ENCODE measurements around the gene STOML1. TPM values are rescaled to one million over a fixed set of nuclear protein-coding genes. Genes with fewer than 3 reads are reported as not detected.

The STOML1 gene
- polyA plus RNA-seq, 1 donor from 2014 or later: 49.5 TPM

DNA sequence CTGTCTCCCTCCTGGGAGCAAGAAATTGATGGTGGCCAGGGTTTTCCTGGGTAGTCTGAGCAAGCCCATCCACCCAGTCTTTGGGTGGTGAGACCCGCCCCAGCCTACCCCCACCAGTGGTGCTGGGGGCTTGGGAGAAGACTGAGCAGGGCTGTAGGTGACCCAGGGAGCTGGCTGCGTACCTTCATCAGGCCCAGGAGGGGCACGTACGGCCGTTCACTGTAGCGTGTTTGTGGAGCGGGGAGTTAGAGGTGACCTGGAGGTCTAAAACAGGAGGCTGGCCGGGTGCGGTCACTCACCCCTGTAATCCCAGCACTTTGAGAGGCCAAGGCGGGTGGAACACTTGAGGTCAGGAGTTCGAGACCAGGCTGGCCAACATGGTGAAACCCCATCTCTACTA lies 54.4 kb downstream of the STOML1 start:
- no peak overlapping the region for H3K9ac ChIP-seq (ENCODE audit: low read length)
- H3K36me3 ChIP-seq (ENCODE audit: insufficient read depth, low read length): no peaks in the 10 kb centered on the region
- no peaks in the 10 kb centered on the region for H4K20me1 ChIP-seq (ENCODE audit: insufficient read depth)
- no peak overlapping the region for H3K4me2 ChIP-seq (ENCODE audit: low read length)
- TF ChIP-seq, protein P1, sequence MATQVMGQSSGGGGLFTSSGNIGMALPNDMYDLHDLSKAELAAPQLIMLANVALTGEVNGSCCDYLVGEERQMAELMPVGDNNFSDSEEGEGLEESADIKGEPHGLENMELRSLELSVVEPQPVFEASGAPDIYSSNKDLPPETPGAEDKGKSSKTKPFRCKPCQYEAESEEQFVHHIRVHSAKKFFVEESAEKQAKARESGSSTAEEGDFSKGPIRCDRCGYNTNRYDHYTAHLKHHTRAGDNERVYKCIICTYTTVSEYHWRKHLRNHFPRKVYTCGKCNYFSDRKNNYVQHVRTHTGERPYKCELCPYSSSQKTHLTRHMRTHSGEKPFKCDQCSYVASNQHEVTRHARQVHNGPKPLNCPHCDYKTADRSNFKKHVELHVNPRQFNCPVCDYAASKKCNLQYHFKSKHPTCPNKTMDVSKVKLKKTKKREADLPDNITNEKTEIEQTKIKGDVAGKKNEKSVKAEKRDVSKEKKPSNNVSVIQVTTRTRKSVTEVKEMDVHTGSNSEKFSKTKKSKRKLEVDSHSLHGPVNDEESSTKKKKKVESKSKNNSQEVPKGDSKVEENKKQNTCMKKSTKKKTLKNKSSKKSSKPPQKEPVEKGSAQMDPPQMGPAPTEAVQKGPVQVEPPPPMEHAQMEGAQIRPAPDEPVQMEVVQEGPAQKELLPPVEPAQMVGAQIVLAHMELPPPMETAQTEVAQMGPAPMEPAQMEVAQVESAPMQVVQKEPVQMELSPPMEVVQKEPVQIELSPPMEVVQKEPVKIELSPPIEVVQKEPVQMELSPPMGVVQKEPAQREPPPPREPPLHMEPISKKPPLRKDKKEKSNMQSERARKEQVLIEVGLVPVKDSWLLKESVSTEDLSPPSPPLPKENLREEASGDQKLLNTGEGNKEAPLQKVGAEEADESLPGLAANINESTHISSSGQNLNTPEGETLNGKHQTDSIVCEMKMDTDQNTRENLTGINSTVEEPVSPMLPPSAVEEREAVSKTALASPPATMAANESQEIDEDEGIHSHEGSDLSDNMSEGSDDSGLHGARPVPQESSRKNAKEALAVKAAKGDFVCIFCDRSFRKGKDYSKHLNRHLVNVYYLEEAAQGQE (IDR thresholded peaks at IDR 0.05; ENCODE audit: borderline replicate concordance): no peak
- no peak for TF ChIP-seq POLR2AphosphoS5 (IDR thresholded peaks at IDR 0.05)
- no peak for TF ChIP-seq EZH2 (IDR thresholded peaks at IDR 0.05; ENCODE audit: borderline replicate concordance, insufficient read depth, low read length, poor library complexity, severe bottlenecking)
- no peak for TF ChIP-seq EP300 (conservative IDR thresholded peaks at IDR 0.05; ENCODE audit: poor library complexity, severe bottlenecking)
- TF ChIP-seq MXI1 (conservative IDR thresholded peaks at IDR 0.05; ENCODE audit: poor library complexity, severe bottlenecking): no peak
- TF ChIP-seq, protein P2, sequence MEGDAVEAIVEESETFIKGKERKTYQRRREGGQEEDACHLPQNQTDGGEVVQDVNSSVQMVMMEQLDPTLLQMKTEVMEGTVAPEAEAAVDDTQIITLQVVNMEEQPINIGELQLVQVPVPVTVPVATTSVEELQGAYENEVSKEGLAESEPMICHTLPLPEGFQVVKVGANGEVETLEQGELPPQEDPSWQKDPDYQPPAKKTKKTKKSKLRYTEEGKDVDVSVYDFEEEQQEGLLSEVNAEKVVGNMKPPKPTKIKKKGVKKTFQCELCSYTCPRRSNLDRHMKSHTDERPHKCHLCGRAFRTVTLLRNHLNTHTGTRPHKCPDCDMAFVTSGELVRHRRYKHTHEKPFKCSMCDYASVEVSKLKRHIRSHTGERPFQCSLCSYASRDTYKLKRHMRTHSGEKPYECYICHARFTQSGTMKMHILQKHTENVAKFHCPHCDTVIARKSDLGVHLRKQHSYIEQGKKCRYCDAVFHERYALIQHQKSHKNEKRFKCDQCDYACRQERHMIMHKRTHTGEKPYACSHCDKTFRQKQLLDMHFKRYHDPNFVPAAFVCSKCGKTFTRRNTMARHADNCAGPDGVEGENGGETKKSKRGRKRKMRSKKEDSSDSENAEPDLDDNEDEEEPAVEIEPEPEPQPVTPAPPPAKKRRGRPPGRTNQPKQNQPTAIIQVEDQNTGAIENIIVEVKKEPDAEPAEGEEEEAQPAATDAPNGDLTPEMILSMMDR (IDR thresholded peaks at IDR 0.05; ENCODE audit: poor library complexity, severe bottlenecking): no peak
- TF ChIP-seq RAD21 (conservative IDR thresholded peaks at IDR 0.05): no peak
- TF ChIP-seq TAF1 (IDR thresholded peaks at IDR 0.05; ENCODE audit: low read depth): no peak
- no peak for TF ChIP-seq SMC3 (conservative IDR thresholded peaks at IDR 0.05; ENCODE audit: poor library complexity)
- no peak overlapping the region for H3K4me3 ChIP-seq (ENCODE audit: low read length)
- no peaks in the 10 kb centered on the region for H3K9me3 ChIP-seq (ENCODE audit: low read length)
- no peaks in the 10 kb centered on the region for H3F3A ChIP-seq (ENCODE audit: insufficient read depth, low read length, poor library complexity, severe bottlenecking)
- no peak overlapping the region for H2AFZ ChIP-seq (ENCODE audit: low read depth, low read length)
- H3K9me2 ChIP-seq (ENCODE audit: insufficient read depth, low read length): no peaks in the 10 kb centered on the region
- H3K79me2 ChIP-seq (replicated peaks; ENCODE audit: insufficient read depth, low read length): no peaks in the 10 kb centered on the region
- H3K27ac ChIP-seq (ENCODE audit: low read length): no peak overlapping the region
- no peaks in the 10 kb centered on the region for H3K27me3 ChIP-seq (ENCODE audit: insufficient read depth, low read depth, low read length)

DNA sequence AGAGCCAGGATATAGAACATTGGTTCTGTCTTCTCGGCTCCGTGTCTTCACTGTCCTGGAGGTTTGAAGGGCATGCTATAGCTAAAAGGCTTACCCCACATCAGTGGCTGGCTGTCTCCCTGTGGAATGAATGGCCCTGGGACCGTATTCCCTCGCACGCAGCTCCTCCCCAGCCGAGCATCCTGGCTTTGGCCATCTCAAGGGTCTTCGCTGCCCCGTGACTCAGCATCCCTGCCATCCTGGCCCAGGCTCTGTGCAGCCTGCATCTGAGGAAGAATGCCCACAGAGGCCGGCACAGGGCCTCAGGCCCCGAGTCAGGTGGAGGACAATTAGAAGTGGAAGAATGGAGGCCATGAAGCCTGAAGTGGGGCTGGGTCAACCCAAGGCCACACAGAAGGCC lies 54.8 kb downstream of the STOML1 start:
- H4K20me1 ChIP-seq (ENCODE audit: insufficient read depth): no peaks in the 10 kb centered on the region
- H3K4me2 ChIP-seq (ENCODE audit: low read length): no peak overlapping the region
- H2AFZ ChIP-seq (ENCODE audit: low read depth, low read length): no peak overlapping the region
- no peaks in the 10 kb centered on the region for H3K36me3 ChIP-seq (ENCODE audit: insufficient read depth, low read length)
- no peaks in the 10 kb centered on the region for H3K9me3 ChIP-seq (ENCODE audit: low read length)
- no peaks in the 10 kb centered on the region for H3K79me2 ChIP-seq (replicated peaks; ENCODE audit: insufficient read depth, low read length)
- no peak overlapping the region for H3K4me3 ChIP-seq (ENCODE audit: low read length)
- H3K9ac ChIP-seq (ENCODE audit: low read length): no peak overlapping the region
- no peaks in the 10 kb centered on the region for H3K9me2 ChIP-seq (ENCODE audit: insufficient read depth, low read length)
- no peak for TF ChIP-seq RAD21 (conservative IDR thresholded peaks at IDR 0.05)
- TF ChIP-seq SMC3 (conservative IDR thresholded peaks at IDR 0.05; ENCODE audit: poor library complexity): no peak
- TF ChIP-seq, protein P2 (IDR thresholded peaks at IDR 0.05; ENCODE audit: poor library complexity, severe bottlenecking): no peak
- no peak for TF ChIP-seq TAF1 (IDR thresholded peaks at IDR 0.05; ENCODE audit: low read depth)
- TF ChIP-seq EZH2 (IDR thresholded peaks at IDR 0.05; ENCODE audit: borderline replicate concordance, insufficient read depth, low read length, poor library complexity, severe bottlenecking): no peak
- TF ChIP-seq, protein P1 (IDR thresholded peaks at IDR 0.05; ENCODE audit: borderline replicate concordance): no peak
- TF ChIP-seq EP300 (conservative IDR thresholded peaks at IDR 0.05; ENCODE audit: poor library complexity, severe bottlenecking): no peak
- TF ChIP-seq MXI1 (conservative IDR thresholded peaks at IDR 0.05; ENCODE audit: poor library complexity, severe bottlenecking): no peak
- TF ChIP-seq POLR2AphosphoS5 (IDR thresholded peaks at IDR 0.05): no peak
- no peaks in the 10 kb centered on the region for H3F3A ChIP-seq (ENCODE audit: insufficient read depth, low read length, poor library complexity, severe bottlenecking)
- H3K27me3 ChIP-seq (ENCODE audit: insufficient read depth, low read depth, low read length): no peaks in the 10 kb centered on the region
- H3K27ac ChIP-seq (ENCODE audit: low read length): no peak overlapping the region

Data from neural cell (in vitro differentiated cells).